IMR-90 (cell line): ENCODE results near the gene SLC4A8. TPM values are rescaled to one million over a fixed set of nuclear protein-coding genes. Genes with fewer than 3 reads are reported as not detected.

Experiments used
- ATAC-seq: fragments of 200-7000 bp; cut with Tn5 transposase; 2 replicates; pipeline ENCODE4 v1.9.1; 2020; ENCODE audit warnings: low read depth, mild to moderate bottlenecking, moderate library complexity
- BruUV-seq: library from RNA; stranded (reverse); fragments of 400-500 nt; replicated peaks from 2 replicates; lab custom pipeline; 2021; lab: Mats Ljungman, UMichigan
- CTCF ChIA-PET: fragments of 300-600 bp; formaldehyde crosslinking; extraction: SDS; loops from one replicate; lab custom pipeline; 2021; ENCODE audit warnings: antibody characterized with exemption; lab: Yijun Ruan, JAX
- POLR2A ChIA-PET: fragments of 300-600 bp; sonication (Branson Sonifier 250); formaldehyde crosslinking; loops from one replicate; lab custom pipeline; 2022; ENCODE audit warnings: antibody characterized with exemption; ENCODE audit not compliant: unreplicated experiment; lab: Charles Lee
- DNase-seq: peaks from one replicate; pipeline ENCODE4 v3.0.0; 2013
- H2AFZ ChIP-seq: replicated peaks from 2 replicates; pipeline ENCODE3; 2013; ENCODE audit warnings: low read length, mild to moderate bottlenecking; ENCODE audit not compliant: poor library complexity
- H2AK5ac ChIP-seq: 2 replicates; pipeline ENCODE4 v1.6.1; 2013; ENCODE audit warnings: low read depth, low read length, inconsistent platforms
- H2AK9ac ChIP-seq: replicated peaks from 2 replicates; pipeline ENCODE3; 2013; ENCODE audit warnings: mild to moderate bottlenecking, low read depth, low read length, moderate library complexity; ENCODE audit not compliant: poor library complexity
- H2BK120ac ChIP-seq: 2 replicates; pipeline ENCODE4 v1.6.1; 2013; ENCODE audit warnings: low read depth, low read length, inconsistent platforms
- H2BK15ac ChIP-seq: 3 replicates; pipeline ENCODE4 v1.6.1; 2013; ENCODE audit warnings: low read depth, low read length, inconsistent platforms
- H2BK20ac ChIP-seq: 2 replicates; pipeline ENCODE4 v1.6.1; 2013; ENCODE audit warnings: low read depth, mild to moderate bottlenecking, inconsistent platforms, low read length, moderate library complexity
- H2BK5ac ChIP-seq: 2 replicates; pipeline ENCODE4 v1.6.1; 2013; ENCODE audit warnings: mild to moderate bottlenecking, low read depth, low read length, inconsistent platforms; ENCODE audit not compliant: poor library complexity, severe bottlenecking
- H3K14ac ChIP-seq: replicated peaks from 2 replicates; pipeline ENCODE4 v1.6.1; 2013; ENCODE audit warnings: low read depth, low read length, inconsistent platforms
- H3K18ac ChIP-seq: 2 replicates; pipeline ENCODE4 v1.6.1; 2013; ENCODE audit warnings: low read depth, low read length, control low read depth
- H3K23ac ChIP-seq: 2 replicates; pipeline ENCODE4 v1.6.1; 2013; ENCODE audit warnings: low read depth, low read length, inconsistent platforms
- H3K27ac ChIP-seq: 2 replicates; pipeline ENCODE4 v1.5.1; 2013; ENCODE audit warnings: mild to moderate bottlenecking, control low read depth, low read length; ENCODE audit not compliant: insufficient read depth
- H3K27me3 ChIP-seq: 2 replicates; pipeline ENCODE4 v1.6.1; 2013; ENCODE audit warnings: low read length; ENCODE audit not compliant: control insufficient read depth, insufficient read depth
- H3K36me3 ChIP-seq: 2 replicates; pipeline ENCODE4 v1.6.1; 2013; ENCODE audit warnings: low read length, mixed read lengths; ENCODE audit not compliant: control insufficient read depth, insufficient read depth
- H3K4ac ChIP-seq: 2 replicates; pipeline ENCODE4 v1.6.1; 2013; ENCODE audit warnings: low read depth, low read length, inconsistent platforms
- H3K4me1 ChIP-seq: 2 replicates; pipeline ENCODE4 v1.6.1; 2013; ENCODE audit warnings: low read length, mixed read lengths; ENCODE audit not compliant: control insufficient read depth, insufficient read depth
- H3K4me2 ChIP-seq: 2 replicates; pipeline ENCODE4 v1.6.1; 2013; ENCODE audit warnings: low read depth, mild to moderate bottlenecking, control low read depth, low read length, moderate library complexity
- H3K4me3 ChIP-seq: 2 replicates; pipeline ENCODE4 v1.5.1; 2013; ENCODE audit warnings: low read depth, mild to moderate bottlenecking, control low read depth, low read length, moderate library complexity; ENCODE audit not compliant: insufficient read depth
- H3K56ac ChIP-seq: 2 replicates; pipeline ENCODE4 v1.6.1; 2013; ENCODE audit warnings: low read length, inconsistent platforms; ENCODE audit not compliant: insufficient read depth; ENCODE audit errors: extremely low read depth
- H3K79me1 ChIP-seq, 2 experiments: 2 replicates each; pipeline ENCODE4 v1.6.1; 2013; ENCODE audit warnings: low read length in 2 of 2, inconsistent platforms in 1 of 2, low read depth in 1 of 2
- H3K9ac ChIP-seq: 2 replicates; pipeline ENCODE4 v1.6.1; 2013; ENCODE audit warnings: low read depth, low read length, control low read depth
- H3K9me1 ChIP-seq: 2 replicates; pipeline ENCODE4 v1.6.1; 2013; ENCODE audit warnings: low read length, inconsistent platforms; ENCODE audit not compliant: insufficient read depth
- H3K9me3 ChIP-seq: 2 replicates; pipeline ENCODE4 v1.6.1; 2013; ENCODE audit warnings: low read length; ENCODE audit not compliant: control insufficient read depth, insufficient read depth
- H4K20me1 ChIP-seq: 2 replicates; pipeline ENCODE4 v1.6.1; 2013; ENCODE audit warnings: low read length, inconsistent platforms; ENCODE audit not compliant: insufficient read depth
- H4K5ac ChIP-seq: 2 replicates; pipeline ENCODE4 v1.6.1; 2013; ENCODE audit warnings: mild to moderate bottlenecking, low read depth, low read length, control low read depth
- H4K8ac ChIP-seq, 2 experiments: 2 replicates each; pipeline ENCODE4 v1.6.1; 2013; ENCODE audit warnings: low read depth in 2 of 2, low read length in 2 of 2, control low read depth in 1 of 2, inconsistent platforms in 1 of 2
- H4K91ac ChIP-seq: 2 replicates; pipeline ENCODE4 v1.6.1; 2013; ENCODE audit warnings: low read depth, low read length, inconsistent platforms; ENCODE audit not compliant: insufficient read depth
- BHLHE40 ChIP-seq: fragments of 150-350 bp; IDR thresholded peaks from 2 replicates; pipeline ENCODE4 v1.6.1; 2016; ENCODE audit warnings: mild to moderate bottlenecking, low read depth, low read length
- RCOR1 ChIP-seq: IDR thresholded peaks from 2 replicates; pipeline ENCODE4 v1.6.1; 2012; ENCODE audit warnings: mild to moderate bottlenecking, low read length, improper control_type of control experiment; ENCODE audit not compliant: insufficient replicate concordance
- RFX5 ChIP-seq: IDR thresholded peaks from 2 replicates; pipeline ENCODE4 v1.8.0; 2012; ENCODE audit warnings: low read depth, mild to moderate bottlenecking, low read length, moderate library complexity
- WGBS, 2 experiments: methylation state at CpG; one replicate each; pipeline versions ENCODE4 v1.1.5 to v1.1.7; 2013; ENCODE audit warnings: missing lambda C conversion rate in 2 of 2; ENCODE audit not compliant: insufficient read length in 1 of 2; ENCODE audit errors: extremely low coverage in 2 of 2; 5-methylcytosine and 5-hydroxymethylcytosine counted together
- dilution Hi-C: fragments of 300-500 bp; cut with HindIII; formaldehyde crosslinking; loops from one replicate; pipeline ENCODE4 v1.14.3; 2018; ENCODE audit warnings: low sequenced_read_pairs; ENCODE audit not compliant: unreplicated experiment
- in situ Hi-C: fragments of 300-500 bp; cut with MboI; formaldehyde crosslinking; loops from 3 replicates; pipeline ENCODE4 v1.14.3; 2019; ENCODE audit warnings: low sequenced_read_pairs, inconsistent platforms, mixed read lengths
- intact Hi-C: fragments of 100-400 bp; cut with micrococcal nuclease; formaldehyde crosslinking; loops from 2 replicates; pipeline ENCODE4 v1.10.0; 2022
- polyA plus RNA-seq, 3 experiments: library from polyadenylated mRNA; depleted of rRNA; stranded (reverse); fragments of >200 nt; gene quantifications; 2 replicates each; pipeline ENCODE4 v1.2.3, GENCODE V29; 2012; ENCODE audit warnings: low replicate concordance in 1 of 3
- total RNA-seq: library from RNA; depleted of rRNA; stranded (reverse); fragments of >200 nt; gene quantifications from 2 replicates; pipeline ENCODE4 v1.2.3, GENCODE V29; 2012

SLC4A8 gene
- total and polyA plus RNA-seq, 2 of the 4 experiments (the other 2 are of a cell fraction): 3.1 to 5.2 TPM

DNA sequence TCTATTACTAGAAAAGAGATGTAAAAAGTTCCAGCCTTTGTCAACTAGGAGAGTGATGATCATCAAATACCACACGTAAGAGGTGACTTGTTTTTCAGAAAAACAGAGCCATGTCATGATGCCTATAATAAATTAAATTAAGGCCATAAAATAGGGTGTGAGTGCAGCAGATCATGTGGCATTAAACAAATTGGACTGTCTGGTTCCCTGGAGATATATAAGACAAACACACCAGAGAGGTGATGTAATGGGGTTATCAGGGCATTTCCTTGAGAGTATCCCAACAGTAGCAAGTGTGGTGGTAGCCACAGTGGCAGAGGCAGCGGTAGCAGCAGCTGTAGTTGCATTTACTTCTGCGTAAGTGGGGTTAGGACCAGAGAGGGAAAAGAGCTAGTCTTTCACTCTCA is 18.8 kb upstream of the SLC4A8 start:
- Histone ChIP-seq H3K9ac (no peak overlapping the region), H3K18ac (no peak overlapping the region), H3K4me1 (no peaks in the 10 kb centered on the region), H2BK120ac (no peak overlapping the region), H3K27me3 (no peaks in the 10 kb centered on the region; the same call in 1 of the 2 replicates), H2AK5ac (no peak overlapping the region), H3K27ac (no peak overlapping the region), H3K9me3 (no peaks in the 10 kb centered on the region), H2BK20ac (no peak overlapping the region), H3K9me1 (no peaks in the 10 kb centered on the region), H3K14ac (no peak overlapping the region), H3K56ac (no peak overlapping the region), H4K8ac (no peak overlapping the region), H3K4me3 (no peak overlapping the region), H3K4ac (no peak overlapping the region), H4K20me1 (no peaks in the 10 kb centered on the region), H2AFZ (no peak overlapping the region), H2BK15ac (no peak overlapping the region), H3K4me2 (no peak overlapping the region), H4K91ac (no peak overlapping the region), H3K23ac (no peak overlapping the region), H3K79me1 (no peaks in the 10 kb centered on the region), H2BK5ac (no peak overlapping the region), H2AK9ac (no peak overlapping the region), H4K5ac (no peak overlapping the region), H3K36me3 (no peaks in the 10 kb centered on the region)
- in situ Hi-C loops: no loop called here
- intact Hi-C loops: no loop called here
- dilution Hi-C loops: no loop called here
- POLR2A ChIA-PET: no interaction called here
- no peak for TF ChIP-seq RCOR1
- TF ChIP-seq RFX5: no peak
- TF ChIP-seq BHLHE40: no peak
- no peak for ATAC-seq
- no peak for DNase-seq
- CTCF ChIA-PET: no interaction called here
- no TSS peak for BruUV-seq
- no CpG with 5 or more reads among the region's 3 CpGs for WGBS, 2 experiments
